AG04450 (cell line): ENCODE results near the gene NHLRC4. TPM values are rescaled to one million over a fixed set of nuclear protein-coding genes. Genes with fewer than 3 reads are reported as not detected.

Source experiments
- CTCF ChIA-PET: fragments of 300-600, 350-600 bp; formaldehyde crosslinking; extraction: SDS; loops from one replicate; lab custom pipeline; 2022; ENCODE audit warnings: antibody characterized with exemption, inconsistent platforms; lab: Charles Lee
- POLR2A ChIA-PET: fragments of 350-600 bp; formaldehyde crosslinking; extraction: SDS; loops from one replicate; lab custom pipeline; 2021; ENCODE audit warnings: antibody characterized with exemption, inconsistent platforms; lab: Yijun Ruan, JAX
- DNase-seq: peaks from one replicate; pipeline ENCODE4 v3.0.0-alpha.2; 2011; ENCODE audit warnings: low read depth, low spot score
- H3K27ac ChIP-seq: one replicate; pipeline ENCODE4 v1.5.1; 2012; ENCODE audit warnings: low read depth, low read length, control low read depth
- H3K27me3 ChIP-seq: one replicate; pipeline ENCODE4 v1.6.0; 2012; ENCODE audit warnings: low read length; ENCODE audit not compliant: control insufficient read depth, insufficient read depth
- H3K4me3 ChIP-seq: 2 replicates; pipeline ENCODE4 v1.5.1; 2011; ENCODE audit warnings: mild to moderate bottlenecking, low read depth, low read length, control low read depth
- H3K9me3 ChIP-seq: 2 replicates; pipeline ENCODE4 v1.5.1; 2012; ENCODE audit warnings: low read length; ENCODE audit not compliant: control insufficient read depth, insufficient read depth
- CTCF ChIP-seq: IDR thresholded peaks from 2 replicates; pipeline ENCODE4 v1.5.1; 2011; ENCODE audit warnings: low read depth, low read length, control low read depth, inconsistent platforms
- polyA plus RNA-seq: library from polyadenylated mRNA; depleted of rRNA; stranded (reverse); fragments of >200 nt; gene quantifications from 2 replicates; pipeline ENCODE4 v1.2.3, GENCODE V29; 2011

The NHLRC4 gene
- polyA plus RNA-seq, 1 experiment, result 0.45 TPM

GRCh38 chr16:535446-536405 is 31.1 kb upstream of the NHLRC4 start:
- no peak for TF ChIP-seq CTCF
- Histone ChIP-seq H3K27ac (no peak overlapping the region), H3K9me3 (peaks cover 10% of the 10 kb centered on the region; the same call in 1 of the 2 replicates), H3K4me3 (no peak overlapping the region), H3K27me3 (no peaks in the 10 kb centered on the region)
- POLR2A ChIA-PET, result interaction anchor here (0.7 kb wide), 1 partner anchor 10 kb away, joined by 4 read pairs; no protein-coding TSS in a partner anchor
- CTCF ChIA-PET, result no interaction called here
- DNase-seq, result no peak

- TF ChIP-seq CTCF, result no peak
- Histone ChIP-seq H3K27me3 (no peaks in the 10 kb centered on the region), H3K9me3 (peaks cover 10% of the 10 kb centered on the region; the same call in 1 of the 2 replicates), H3K27ac (no peak overlapping the region), H3K4me3 (no peak overlapping the region)
- no peak for DNase-seq
- POLR2A ChIA-PET, result interaction anchor here (0.6 to 0.7 kb wide), 2 partner anchors 10 to 45 kb away, joined by 3 to 5 read pairs; partner anchors contain the start of gene CAPN15
- CTCF ChIA-PET, result no interaction called here
These were observed 30.1 kb upstream of the NHLRC4 start for GRCh38 chr16:536746-537145.

DNA sequence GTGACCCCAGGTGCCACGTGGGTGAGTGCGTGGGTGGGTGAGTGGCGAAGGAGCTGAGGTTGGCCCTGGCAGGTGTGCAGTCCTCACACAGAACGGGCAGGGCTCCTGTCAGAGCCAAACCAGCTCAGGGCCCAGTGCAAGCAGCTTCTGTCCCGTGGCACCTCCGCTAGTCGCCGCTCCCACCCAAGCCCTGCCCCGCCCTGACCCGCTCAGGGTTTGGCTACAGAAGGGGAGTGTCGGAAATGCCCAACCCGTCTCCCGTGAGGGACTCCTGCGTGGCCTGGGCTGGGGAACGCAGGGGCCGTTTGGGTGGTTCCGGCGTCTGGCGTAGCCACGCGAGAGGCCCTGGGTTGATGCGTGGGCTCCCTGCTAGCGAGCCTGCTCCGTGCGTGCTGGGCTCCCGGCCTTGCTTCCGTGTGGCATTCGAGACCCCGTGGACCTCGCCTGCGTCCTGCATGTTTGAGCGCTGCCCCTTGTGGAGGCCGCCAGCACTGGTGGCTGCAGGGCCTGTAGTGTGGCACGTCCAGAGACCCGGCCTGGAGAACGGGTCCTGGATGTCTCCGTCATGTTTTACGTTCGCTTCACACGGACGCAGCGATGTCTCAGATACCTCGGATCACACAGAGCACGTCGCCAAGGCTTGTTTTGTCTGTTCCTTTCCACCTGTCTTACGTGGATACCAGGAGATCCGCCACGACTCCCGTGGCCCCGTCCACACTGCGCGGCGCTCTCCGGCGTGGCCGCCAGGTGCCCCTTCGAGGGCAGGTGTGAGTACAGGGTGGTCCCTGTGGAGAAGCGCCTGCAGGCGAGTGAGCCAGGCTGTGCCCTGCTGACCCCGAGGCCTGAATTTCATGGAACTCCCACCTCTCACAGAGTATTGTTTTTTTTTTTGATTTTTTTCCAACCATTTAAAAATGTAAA is 29.1 kb upstream of the NHLRC4 start:
- POLR2A ChIA-PET, result interaction anchor here (0.7 to 1.1 kb wide), 2 partner anchors 11 to 112 kb away, joined by 3 to 6 read pairs; partner anchors contain the start of genes CAPN15 and WDR90
- CTCF ChIA-PET, result no interaction called here
- peaks cover 10% of the 10 kb centered on the region; the same call in 1 of the 2 replicates for H3K9me3 ChIP-seq
- TF ChIP-seq CTCF, result no peak
- no peak for DNase-seq
- no peaks in the 10 kb centered on the region for H3K27me3 ChIP-seq
- no peak overlapping the region for H3K27ac ChIP-seq
- H3K4me3 ChIP-seq, result no peak overlapping the region

GRCh38 chr16:539901-540530 is 26.8 kb upstream of the NHLRC4 start:
- CTCF ChIA-PET, result no interaction called here
- peak; percentile 38 for TF ChIP-seq CTCF
- no peaks in the 10 kb centered on the region for H3K27me3 ChIP-seq
- peak overlapping the region; percentile 65 for H3K27ac ChIP-seq
- H3K4me3 ChIP-seq, result no peak overlapping the region
- H3K9me3 ChIP-seq, result peaks cover 17% of the 10 kb centered on the region; the same call in 1 of the 2 replicates
- DNase-seq, result peak; percentile 41
- POLR2A ChIA-PET, result interaction anchor here (0.8 to 1.2 kb wide), 5 partner anchors 11 to 80 kb away, joined by 3 to 7 read pairs (median 4); partner anchors contain the start of gene CAPN15
